Tibial artery (tissue), 4 donors: ENCODE data around the gene CLIC1.

ENCODE experiments used
- DNase-seq, 2 donors: peaks; one replicate each; pipeline ENCODE4 v3.0.0-alpha.2; 2019
- H3K27ac ChIP-seq, 2 donors: fragments of 200-600 bp; sonication (generic) in 1 of 2; 1 replicate in 1 of 2; 2 replicates in 1 of 2; pipeline ENCODE4 v1.5.1; 2018 to 2019; ENCODE audit warnings: mild to moderate bottlenecking in 1 of 2
- H3K27me3 ChIP-seq, 2 donors: fragments of 200-600 bp; sonication (generic) in 1 of 2; one replicate each; pipeline versions ENCODE4 v1.5.1 to v1.6.0; 2016 to 2019
- H3K36me3 ChIP-seq, 3 donors: fragments of 200-600 bp; sonication (generic) in 2 of 3; one replicate each; pipeline ENCODE4 v1.5.1; 2016 to 2019; ENCODE audit warnings: mild to moderate bottlenecking in 2 of 3
- H3K4me1 ChIP-seq, 4 donors: fragments of 200-600 bp; sonication (generic) in 2 of 4; 1 replicate in 3 of 4; 2 replicates in 1 of 4; pipeline ENCODE4 v1.5.1; 2016 to 2019
- H3K4me3 ChIP-seq, 2 donors: fragments of 200-600 bp; sonication (generic) in 1 of 2; 1 replicate in 1 of 2; 2 replicates in 1 of 2; pipeline ENCODE4 v1.5.1; 2018 to 2019; ENCODE audit warnings: mild to moderate bottlenecking in 2 of 2
- H3K9me3 ChIP-seq, 3 donors: fragments of 200-600 bp; sonication (generic) in 1 of 3; one replicate each; pipeline ENCODE4 v1.5.1; 2016 to 2019
- CTCF ChIP-seq, 2 experiments: fragments of 200-600 bp in 1 of 2; fragments of 450-650 bp in 1 of 2; IDR thresholded peaks; one replicate each; pipeline ENCODE4 v1.5.1; 2017 to 2019; ENCODE audit warnings: antibody characterized with exemption in 2 of 2, mild to moderate bottlenecking in 1 of 2, moderate library complexity in 1 of 2
- intact Hi-C: fragments of 100-400 bp; cut with DNase I; formaldehyde crosslinking; loops from one replicate; pipeline ENCODE4 v1.15.0; 2023; ENCODE audit warnings: low total_unique reads

Gene CLIC1

GRCh38 chr6:31691564-31692108 is 44.7 kb downstream of the CLIC1 start:
- peaks cover 71 to 100% (median 98%) of the 10 kb centered on the region in 3 donors for H3K36me3 ChIP-seq
- no peak for DNase-seq
- H3K9me3 ChIP-seq: no peaks in the 10 kb centered on the region
- no peaks in the 10 kb centered on the region for H3K27me3 ChIP-seq
- intact Hi-C loops: no loop called here
- TF ChIP-seq CTCF (IDR thresholded peaks at IDR 0.05): no peak
- no peak overlapping the region for H3K4me3 ChIP-seq
- no peak overlapping the region for H3K27ac ChIP-seq
- H3K4me1 ChIP-seq: no peaks in the 10 kb centered on the region

- H3K4me3 ChIP-seq: no peak overlapping the region
- no peaks in the 10 kb centered on the region for H3K9me3 ChIP-seq
- intact Hi-C loops: no loop called here
- peaks cover 68 to 100% (median 92%) of the 10 kb centered on the region in 3 donors for H3K36me3 ChIP-seq
- no peaks in the 10 kb centered on the region for H3K27me3 ChIP-seq
- H3K27ac ChIP-seq: no peak overlapping the region
- H3K4me1 ChIP-seq: no peaks in the 10 kb centered on the region
- DNase-seq: no peak
- no peak for TF ChIP-seq CTCF (IDR thresholded peaks at IDR 0.05)
Observed at GRCh38 chr6:31691078-31691463, 45.3 kb downstream of the CLIC1 start.

- no peak for TF ChIP-seq CTCF (IDR thresholded peaks at IDR 0.05)
- H3K27ac ChIP-seq: no peak overlapping the region
- intact Hi-C loops: no loop called here
- H3K27me3 ChIP-seq: no peaks in the 10 kb centered on the region
- no peaks in the 10 kb centered on the region for H3K4me1 ChIP-seq
- peaks cover 62 to 100% (median 89%) of the 10 kb centered on the region in 3 donors for H3K36me3 ChIP-seq
- H3K9me3 ChIP-seq: no peaks in the 10 kb centered on the region
- H3K4me3 ChIP-seq: no peak overlapping the region
- DNase-seq: no peak
Observed at GRCh38 chr6:31690231-31691077, 45.9 kb downstream of the CLIC1 start.

GRCh38 chr6:31689249-31690110 is 46.9 kb downstream of the CLIC1 start:
- DNase-seq: no peak
- no peaks in the 10 kb centered on the region for H3K27me3 ChIP-seq
- H3K4me3 ChIP-seq: no peak overlapping the region
- intact Hi-C loops: no loop called here
- H3K36me3 ChIP-seq: peaks cover 53 to 97% (median 79%) of the 10 kb centered on the region in 3 donors
- H3K9me3 ChIP-seq: no peaks in the 10 kb centered on the region
- no peak for TF ChIP-seq CTCF (IDR thresholded peaks at IDR 0.05)
- H3K4me1 ChIP-seq: no peaks in the 10 kb centered on the region
- H3K27ac ChIP-seq: no peak overlapping the region

GRCh38 chr6:31687860-31688693 is 48.3 kb downstream of the CLIC1 start:
- H3K36me3 ChIP-seq: peaks cover 53 to 90% (median 65%) of the 10 kb centered on the region in 3 donors
- no peaks in the 10 kb centered on the region for H3K27me3 ChIP-seq
- no peak for TF ChIP-seq CTCF (IDR thresholded peaks at IDR 0.05)
- intact Hi-C loops: no loop called here
- no peak for DNase-seq
- peaks cover 0 to 2% (median 0%) of the 10 kb centered on the region in 4 donors for H3K4me1 ChIP-seq
- no peak overlapping the region for H3K4me3 ChIP-seq
- H3K27ac ChIP-seq: no peak overlapping the region
- no peaks in the 10 kb centered on the region for H3K9me3 ChIP-seq
